ENCODE data around the gene CCSAP. TPM values are rescaled to one million over a fixed set of nuclear protein-coding genes. Genes with fewer than 3 reads are reported as not detected.

CCSAP gene
- total and polyA plus RNA-seq, 4 donors = 1.6 to 11.1 (median 4.6) TPM

DNA sequence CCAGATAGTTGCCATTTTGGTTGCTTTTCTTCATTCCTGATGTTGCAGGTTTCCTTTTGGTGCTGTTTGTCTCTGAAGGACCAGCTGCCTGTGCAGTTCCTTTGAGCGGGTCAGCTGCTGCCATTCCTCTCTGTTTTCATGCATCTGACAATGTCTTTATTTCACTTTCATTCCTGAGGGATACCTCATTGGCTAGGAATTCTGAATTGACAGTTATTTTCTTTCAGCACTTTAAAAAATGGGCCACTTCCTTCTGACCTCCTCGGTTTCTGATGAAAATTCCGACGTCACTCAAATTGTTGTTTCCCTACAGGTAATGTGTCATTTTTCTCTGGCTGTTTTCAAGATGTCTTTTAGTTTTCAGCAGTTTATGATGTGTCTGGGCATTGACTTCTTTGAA, 24.8 kb downstream of the CCSAP start:
- DNase-seq (no peak), ATAC-seq (ENCODE audit: insufficient read depth, low FRiP score) (no peak)
- H3K36me3 ChIP-seq (ENCODE audit: control insufficient read depth in 4 of 4, insufficient read depth in 4 of 4, low read length in 4 of 4) = peaks cover under 1 to 14% (median 10%) of the 10 kb centered on the region in 4 donors
- no peak overlapping the region for H3K27ac ChIP-seq (ENCODE audit: low read depth in 1 of 2, low read length in 1 of 2)
- no peaks in the 10 kb centered on the region for H3K27me3 ChIP-seq (ENCODE audit: control insufficient read depth in 3 of 3, insufficient read depth in 3 of 3, low read length in 2 of 3)
- H3K9me3 ChIP-seq (ENCODE audit: control insufficient read depth in 4 of 4, insufficient read depth in 3 of 4, low read length in 3 of 4) = no peaks in the 10 kb centered on the region
- TF ChIP-seq, protein P1, sequence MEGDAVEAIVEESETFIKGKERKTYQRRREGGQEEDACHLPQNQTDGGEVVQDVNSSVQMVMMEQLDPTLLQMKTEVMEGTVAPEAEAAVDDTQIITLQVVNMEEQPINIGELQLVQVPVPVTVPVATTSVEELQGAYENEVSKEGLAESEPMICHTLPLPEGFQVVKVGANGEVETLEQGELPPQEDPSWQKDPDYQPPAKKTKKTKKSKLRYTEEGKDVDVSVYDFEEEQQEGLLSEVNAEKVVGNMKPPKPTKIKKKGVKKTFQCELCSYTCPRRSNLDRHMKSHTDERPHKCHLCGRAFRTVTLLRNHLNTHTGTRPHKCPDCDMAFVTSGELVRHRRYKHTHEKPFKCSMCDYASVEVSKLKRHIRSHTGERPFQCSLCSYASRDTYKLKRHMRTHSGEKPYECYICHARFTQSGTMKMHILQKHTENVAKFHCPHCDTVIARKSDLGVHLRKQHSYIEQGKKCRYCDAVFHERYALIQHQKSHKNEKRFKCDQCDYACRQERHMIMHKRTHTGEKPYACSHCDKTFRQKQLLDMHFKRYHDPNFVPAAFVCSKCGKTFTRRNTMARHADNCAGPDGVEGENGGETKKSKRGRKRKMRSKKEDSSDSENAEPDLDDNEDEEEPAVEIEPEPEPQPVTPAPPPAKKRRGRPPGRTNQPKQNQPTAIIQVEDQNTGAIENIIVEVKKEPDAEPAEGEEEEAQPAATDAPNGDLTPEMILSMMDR (IDR thresholded peaks at IDR 0.05; ENCODE audit: control extremely low read depth, extremely low read depth) = no peak
- H3K9ac ChIP-seq (ENCODE audit: insufficient read depth in 1 of 2, low read length in 2 of 2) = no peak overlapping the region
- 76 to 83% methylated on average over 4 of the region's 4 CpGs for WGBS, 2 donors
- H3K4me1 ChIP-seq (ENCODE audit: control insufficient read depth in 5 of 5, insufficient read depth in 5 of 5, low read length in 5 of 5) = peaks cover 0 to under 1% (median 0%) of the 10 kb centered on the region in 5 donors
- no peak overlapping the region for H3K4me3 ChIP-seq

DNA sequence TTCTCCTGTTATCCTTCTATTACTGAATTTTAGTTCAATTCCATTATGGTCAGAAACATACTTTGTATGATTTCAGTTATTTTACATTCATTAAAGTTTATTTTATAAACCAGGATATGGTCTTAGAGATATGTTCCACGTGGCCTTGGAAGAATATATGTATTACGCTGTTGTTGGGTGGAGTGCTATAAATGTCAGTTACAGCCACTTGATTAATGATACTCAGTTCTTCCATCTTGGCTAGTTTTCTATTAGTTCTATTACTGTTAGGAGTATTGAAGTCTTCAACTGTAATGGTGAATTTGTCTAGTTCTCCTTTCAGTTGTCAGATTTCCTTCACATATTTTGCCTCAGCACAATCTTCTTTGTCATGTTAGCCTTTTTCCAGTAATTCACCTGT, 26.7 kb downstream of the CCSAP start:
- Histone ChIP-seq H3K27me3 (ENCODE audit: control insufficient read depth in 3 of 3, insufficient read depth in 3 of 3, low read length in 2 of 3) (no peaks in the 10 kb centered on the region), H3K9me3 (ENCODE audit: control insufficient read depth in 4 of 4, insufficient read depth in 3 of 4, low read length in 3 of 4) (no peaks in the 10 kb centered on the region), H3K9ac (ENCODE audit: insufficient read depth in 1 of 2, low read length in 2 of 2) (no peak overlapping the region), H3K36me3 (ENCODE audit: control insufficient read depth in 4 of 4, insufficient read depth in 4 of 4, low read length in 4 of 4) (peaks cover 0 to 11% (median 9%) of the 10 kb centered on the region in 4 donors), H3K4me3 (no peak overlapping the region), H3K27ac (ENCODE audit: low read depth in 1 of 2, low read length in 1 of 2) (no peak overlapping the region), H3K4me1 (ENCODE audit: control insufficient read depth in 5 of 5, insufficient read depth in 5 of 5, low read length in 5 of 5) (peaks cover 0 to 4% (median 3%) of the 10 kb centered on the region in 5 donors)
- WGBS, 2 donors = 82 to 91% methylated on average over 2 of the region's 2 CpGs
- TF ChIP-seq, protein P1 (IDR thresholded peaks at IDR 0.05; ENCODE audit: control extremely low read depth, extremely low read depth) = no peak
- ATAC-seq (ENCODE audit: insufficient read depth, low FRiP score) = no peak
- DNase-seq = no peak

DNA sequence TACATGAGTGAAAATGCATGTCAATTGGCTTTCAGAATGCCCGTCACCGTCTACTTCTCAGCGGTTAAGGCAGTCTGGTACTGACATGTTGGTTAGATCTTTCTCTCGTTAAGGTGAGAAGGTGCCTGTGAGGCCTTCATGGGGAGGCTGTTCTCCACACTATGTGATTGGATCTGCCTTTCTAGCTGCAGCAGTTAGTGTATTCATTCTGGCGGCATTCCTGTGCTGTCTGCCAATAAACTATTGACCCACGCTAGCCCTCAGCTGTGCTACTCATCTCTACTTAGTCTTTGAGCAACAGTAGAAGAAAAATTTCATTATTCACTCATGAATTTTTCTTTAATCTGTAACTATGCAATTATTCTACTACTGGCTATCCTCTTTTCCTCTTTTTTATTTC, 32.0 kb downstream of the CCSAP start:
- Histone ChIP-seq H3K27me3 (ENCODE audit: control insufficient read depth in 3 of 3, insufficient read depth in 3 of 3, low read length in 2 of 3) (no peaks in the 10 kb centered on the region), H3K4me3 (no peak overlapping the region), H3K36me3 (ENCODE audit: control insufficient read depth in 4 of 4, insufficient read depth in 4 of 4, low read length in 4 of 4) (peaks cover 0 to 17% (median 7%) of the 10 kb centered on the region in 4 donors), H3K9me3 (ENCODE audit: control insufficient read depth in 4 of 4, insufficient read depth in 3 of 4, low read length in 3 of 4) (no peaks in the 10 kb centered on the region), H3K27ac (ENCODE audit: low read depth in 1 of 2, low read length in 1 of 2) (no peak overlapping the region), H3K4me1 (ENCODE audit: control insufficient read depth in 5 of 5, insufficient read depth in 5 of 5, low read length in 5 of 5) (peaks cover 0 to 12% (median 6%) of the 10 kb centered on the region in 5 donors), H3K9ac (ENCODE audit: insufficient read depth in 1 of 2, low read length in 2 of 2) (no peak overlapping the region)
- WGBS, 2 donors = 83 to 88% methylated on average over 6 of the region's 6 CpGs
- no peak for ATAC-seq (ENCODE audit: insufficient read depth, low FRiP score)
- DNase-seq = peak; percentile 24 to 86 (median 63)
- TF ChIP-seq, protein P1 (IDR thresholded peaks at IDR 0.05; ENCODE audit: control extremely low read depth, extremely low read depth) = no peak

DNA sequence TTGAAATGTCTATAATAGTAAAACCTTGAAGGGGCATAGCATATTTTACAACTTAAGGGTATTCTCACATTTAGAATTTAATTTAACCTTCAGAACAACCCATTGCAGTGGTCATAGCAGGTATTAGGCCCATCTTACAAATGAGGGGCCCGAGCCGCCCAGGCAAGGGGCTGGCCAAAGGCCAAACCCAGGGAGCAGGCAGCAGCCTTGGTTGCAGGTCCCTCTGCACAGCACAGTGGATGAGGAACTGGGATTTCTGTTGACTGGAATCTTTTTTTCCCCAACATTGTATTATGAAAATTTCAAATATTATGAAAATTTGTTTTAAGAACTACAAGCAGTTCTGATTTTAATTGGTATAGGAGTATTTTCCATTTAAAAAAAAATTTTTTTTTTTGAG, 33.2 kb downstream of the CCSAP start:
- Histone ChIP-seq H3K4me3 (no peak overlapping the region), H3K27ac (ENCODE audit: low read depth in 1 of 2, low read length in 1 of 2) (no peak overlapping the region), H3K9me3 (ENCODE audit: control insufficient read depth in 4 of 4, insufficient read depth in 3 of 4, low read length in 3 of 4) (no peaks in the 10 kb centered on the region), H3K4me1 (ENCODE audit: control insufficient read depth in 5 of 5, insufficient read depth in 5 of 5, low read length in 5 of 5) (peaks cover 0 to 12% (median 6%) of the 10 kb centered on the region in 5 donors), H3K27me3 (ENCODE audit: control insufficient read depth in 3 of 3, insufficient read depth in 3 of 3, low read length in 2 of 3) (no peaks in the 10 kb centered on the region), H3K36me3 (ENCODE audit: control insufficient read depth in 4 of 4, insufficient read depth in 4 of 4, low read length in 4 of 4) (peaks cover 0 to 17% (median 7%) of the 10 kb centered on the region in 4 donors), H3K9ac (ENCODE audit: insufficient read depth in 1 of 2, low read length in 2 of 2) (no peak overlapping the region)
- TF ChIP-seq, protein P1 (IDR thresholded peaks at IDR 0.05; ENCODE audit: control extremely low read depth, extremely low read depth) = no peak
- no peak for DNase-seq
- WGBS, 2 donors = 86 to 91% methylated on average over 2 of the region's 2 CpGs
- ATAC-seq (ENCODE audit: insufficient read depth, low FRiP score) = no peak

Data from lung (tissue), 12 donors.